Heart left ventricle (tissue), 13 donors: ENCODE data around the gene TGFBR1.

Experiments used
- POLR2A ChIP-seq, 2 donors: fragments of 450-650 bp; IDR thresholded peaks; one replicate each; pipeline ENCODE4 v1.6.1; 2017; ENCODE audit warnings: antibody characterized with exemption in 2 of 2, mild to moderate bottlenecking in 2 of 2, moderate library complexity in 2 of 2
- TF ChIP-seq, protein P1 (sequence below), 12 donors: fragments of 200-600 bp; sonication (generic) in 4 of 12; IDR thresholded peaks; one replicate each; pipeline versions ENCODE4 v1.5.0 to v1.8.0; 2018 to 2022; ENCODE audit warnings: antibody characterized with exemption in 12 of 12, mild to moderate bottlenecking in 5 of 12
- donor health status: ischemic (EF 13 %, LVEDD 7.1; RV severe dilation, severe dysfunction).
- donor health status: DM: no; HTN: yes; CAD: no.
- donor health status: DM: no; HTN: no; CAD: no.
- donor health status: ischemic (EF 25% LVEDD 6.9; RV normal size, moderate dysfunction).
- donor health status: ischemic (EF 25% LVEDD 5.7; RV mildly dilated, moderate dysfunction).
- donor health status: ischemic (EF 35%, LVEDD 5.7; RV mildly dilated, moderate dysfunction).
- donor health status: nonischemic (EF 11% LVEDD 7.7; RV severe dilation, severe dysfunction).
- donor health status: DM: yes; HTN: yes; CAD: no.
- donor health status: PGD.
- donor health status: ischemic (EF 29% LVEDD 5.4; RV normal size, mild dysfunction).
- donor health status: nonischemic (EF 23%, LVEDD 6.1; RV moderate dilation, normal function).

DNA sequence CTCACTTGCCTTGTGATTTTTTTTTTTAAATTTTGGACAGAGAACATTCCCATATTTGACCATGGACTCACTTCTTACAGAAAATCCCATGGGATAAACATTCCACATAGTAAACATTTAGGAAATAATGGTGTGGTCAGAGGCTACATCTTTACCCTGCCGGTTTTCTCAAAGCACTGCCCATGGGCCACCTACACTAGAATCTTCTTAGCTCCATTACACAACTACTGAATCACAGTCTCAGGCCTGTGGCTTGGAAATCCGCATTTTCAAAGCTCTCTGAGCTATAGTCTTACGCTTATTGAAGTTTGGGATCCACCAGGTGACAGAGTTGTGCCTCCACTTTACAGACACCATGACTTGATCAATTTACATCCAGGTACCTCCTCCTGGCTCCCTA lies 77.4 kb downstream of the TGFBR1 start:
- TF ChIP-seq, protein P1, sequence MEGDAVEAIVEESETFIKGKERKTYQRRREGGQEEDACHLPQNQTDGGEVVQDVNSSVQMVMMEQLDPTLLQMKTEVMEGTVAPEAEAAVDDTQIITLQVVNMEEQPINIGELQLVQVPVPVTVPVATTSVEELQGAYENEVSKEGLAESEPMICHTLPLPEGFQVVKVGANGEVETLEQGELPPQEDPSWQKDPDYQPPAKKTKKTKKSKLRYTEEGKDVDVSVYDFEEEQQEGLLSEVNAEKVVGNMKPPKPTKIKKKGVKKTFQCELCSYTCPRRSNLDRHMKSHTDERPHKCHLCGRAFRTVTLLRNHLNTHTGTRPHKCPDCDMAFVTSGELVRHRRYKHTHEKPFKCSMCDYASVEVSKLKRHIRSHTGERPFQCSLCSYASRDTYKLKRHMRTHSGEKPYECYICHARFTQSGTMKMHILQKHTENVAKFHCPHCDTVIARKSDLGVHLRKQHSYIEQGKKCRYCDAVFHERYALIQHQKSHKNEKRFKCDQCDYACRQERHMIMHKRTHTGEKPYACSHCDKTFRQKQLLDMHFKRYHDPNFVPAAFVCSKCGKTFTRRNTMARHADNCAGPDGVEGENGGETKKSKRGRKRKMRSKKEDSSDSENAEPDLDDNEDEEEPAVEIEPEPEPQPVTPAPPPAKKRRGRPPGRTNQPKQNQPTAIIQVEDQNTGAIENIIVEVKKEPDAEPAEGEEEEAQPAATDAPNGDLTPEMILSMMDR (IDR thresholded peaks at IDR 0.05), result no peak
- TF ChIP-seq POLR2A (IDR thresholded peaks at IDR 0.05), result no peak
